Panc1 (cell line): ENCODE measurements around the gene EMSY. TPM values are rescaled to one million over a fixed set of nuclear protein-coding genes. Genes with fewer than 3 reads are reported as not detected.

ENCODE experiments used
- ATAC-seq: fragments of 200-7000 bp; cut with Tn5 transposase; 2 replicates; pipeline ENCODE4 v1.9.1; 2020; ENCODE audit warnings: mild to moderate bottlenecking, moderate library complexity
- BruUV-seq: library from RNA; stranded (reverse); fragments of 400-500 nt; replicated peaks from 2 replicates; lab custom pipeline; 2021; lab: Mats Ljungman, UMichigan
- CTCF ChIA-PET: fragments of 300-600 bp; sonication (Branson Sonifier 250); formaldehyde crosslinking; loops from one replicate; lab custom pipeline; 2022; ENCODE audit warnings: antibody characterized with exemption; lab: Charles Lee
- POLR2A ChIA-PET: fragments of 300-600 bp; sonication (Branson Sonifier 250); formaldehyde crosslinking; loops from one replicate; lab custom pipeline; 2022; ENCODE audit warnings: antibody characterized with exemption; lab: Charles Lee
- DNase-seq: peaks from one replicate; pipeline ENCODE4 v3.0.0-alpha.2; 2010; ENCODE audit warnings: low read depth, low spot score
- H3K27ac ChIP-seq: 2 replicates; pipeline ENCODE4 v1.5.1; 2011; ENCODE audit warnings: mild to moderate bottlenecking, low read length, inconsistent platforms
- H3K27me3 ChIP-seq: fragments of 200-500 bp; sonication (Bioruptor generic); 2 replicates; pipeline ENCODE4 v1.6.0; 2014; ENCODE audit warnings: low read length, inconsistent platforms; ENCODE audit not compliant: control insufficient read depth, insufficient read depth
- H3K36me3 ChIP-seq: fragments of 200-500 bp; sonication (Bioruptor generic); 2 replicates; pipeline ENCODE4 v1.5.1; 2014; ENCODE audit warnings: inconsistent platforms, mild to moderate bottlenecking, low read length, moderate library complexity; ENCODE audit not compliant: control insufficient read depth, insufficient read depth
- H3K4me1 ChIP-seq: 2 replicates; pipeline ENCODE4 v1.5.1; 2011; ENCODE audit warnings: inconsistent platforms, mild to moderate bottlenecking, low read length, moderate library complexity; ENCODE audit not compliant: control insufficient read depth, insufficient read depth
- H3K4me3 ChIP-seq, 2 experiments: 2 replicates each; pipeline ENCODE4 v1.5.1; 2011 to 2012; ENCODE audit warnings: low read depth in 2 of 2, low read length in 2 of 2, mild to moderate bottlenecking in 2 of 2, inconsistent platforms in 1 of 2, moderate library complexity in 1 of 2
- H3K9me3 ChIP-seq: fragments of 200-500 bp; sonication (Bioruptor generic); 2 replicates; pipeline ENCODE4 v1.5.1; 2014; ENCODE audit warnings: low read depth, mild to moderate bottlenecking, inconsistent platforms, low read length, moderate library complexity; ENCODE audit not compliant: control insufficient read depth, insufficient read depth
- POLR2AphosphoS5 ChIP-seq: IDR thresholded peaks from 2 replicates; pipeline ENCODE4 v1.6.1; 2012; ENCODE audit warnings: mild to moderate bottlenecking, low read depth, low read length, moderate library complexity
- REST ChIP-seq, 2 experiments: IDR thresholded peaks; 2 replicates each; pipeline ENCODE4 v1.6.1; 2011 to 2012; ENCODE audit warnings: low read depth in 2 of 2, control low read depth in 1 of 2, low read length in 1 of 2, mild to moderate bottlenecking in 1 of 2, moderate library complexity in 1 of 2; ENCODE audit not compliant: insufficient read depth in 1 of 2
- SIN3A ChIP-seq: IDR thresholded peaks from 2 replicates; pipeline ENCODE4 v1.6.1; 2012; ENCODE audit warnings: low read depth, mild to moderate bottlenecking, low read length, moderate library complexity, borderline replicate concordance; ENCODE audit not compliant: insufficient read depth
- TCF7L2 ChIP-seq: IDR thresholded peaks from 2 replicates; pipeline ENCODE4 v1.6.1; 2011; ENCODE audit warnings: mild to moderate bottlenecking, low read depth, low read length, inconsistent platforms
- in situ Hi-C: cut with HindIII; loops from 2 replicates; pipeline ENCODE4 v1.10.0; 2016; ENCODE audit warnings: low sequenced_read_pairs, low pct_unique_long_range_greater_than_20kb
- intact Hi-C: fragments of 100-400 bp; cut with micrococcal nuclease; formaldehyde crosslinking; loops from one replicate; pipeline ENCODE4 v1.10.0; 2022; ENCODE audit not compliant: unreplicated experiment
- total RNA-seq: library from RNA; stranded (reverse); gene quantifications from one replicate; pipeline ENCODE4 v1.2.1, GENCODE V29; 2021; ENCODE audit not compliant: unreplicated experiment
- TF ChIP-seq, protein P1 (sequence below): fragments of 450-650 bp; IDR thresholded peaks from 2 replicates; pipeline ENCODE4 v1.5.1; 2017; ENCODE audit warnings: mild to moderate bottlenecking

The EMSY gene
- total RNA-seq, 1 experiment from 2014 or later: 26.4 TPM

DNA sequence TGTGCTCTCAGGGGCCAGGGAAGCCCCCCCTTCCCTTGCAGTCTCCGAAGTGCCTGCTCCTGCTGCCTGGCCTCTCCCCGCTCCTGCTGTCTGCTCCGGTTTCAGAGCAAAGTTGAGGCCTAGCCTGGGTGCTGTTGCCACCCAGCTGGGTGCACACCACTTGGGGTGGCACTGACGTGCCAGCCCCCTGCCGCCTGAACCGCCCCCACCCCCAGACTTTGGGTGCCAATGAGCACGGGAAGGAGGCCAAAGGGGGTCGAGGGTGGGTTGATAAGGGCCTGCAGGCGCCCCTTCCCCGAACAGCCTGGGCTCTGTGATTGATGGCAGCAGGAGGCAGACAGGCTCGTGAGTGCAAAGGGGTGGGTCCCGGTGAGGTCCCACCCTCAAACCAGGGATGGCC is 48.2 kb downstream of the EMSY start:
- intact Hi-C loops (no loop called here), in situ Hi-C loops (no loop called here)
- DNase-seq (no peak), ATAC-seq (no peak)
- Histone ChIP-seq H3K9me3 (no peaks in the 10 kb centered on the region), H3K27ac (no peak overlapping the region), H3K36me3 (no peaks in the 10 kb centered on the region), H3K4me3 (no peak overlapping the region), H3K4me1 (no peaks in the 10 kb centered on the region), H3K27me3 (no peaks in the 10 kb centered on the region)
- TF ChIP-seq TCF7L2 (no peak), SIN3A (no peak), POLR2AphosphoS5 (no peak), REST (IDR thresholded peaks at IDR 0.05; ENCODE audit: insufficient read depth in 1 of 2, low read depth in 2 of 2, low read length in 1 of 2) (no peak)
- TF ChIP-seq, protein P1, sequence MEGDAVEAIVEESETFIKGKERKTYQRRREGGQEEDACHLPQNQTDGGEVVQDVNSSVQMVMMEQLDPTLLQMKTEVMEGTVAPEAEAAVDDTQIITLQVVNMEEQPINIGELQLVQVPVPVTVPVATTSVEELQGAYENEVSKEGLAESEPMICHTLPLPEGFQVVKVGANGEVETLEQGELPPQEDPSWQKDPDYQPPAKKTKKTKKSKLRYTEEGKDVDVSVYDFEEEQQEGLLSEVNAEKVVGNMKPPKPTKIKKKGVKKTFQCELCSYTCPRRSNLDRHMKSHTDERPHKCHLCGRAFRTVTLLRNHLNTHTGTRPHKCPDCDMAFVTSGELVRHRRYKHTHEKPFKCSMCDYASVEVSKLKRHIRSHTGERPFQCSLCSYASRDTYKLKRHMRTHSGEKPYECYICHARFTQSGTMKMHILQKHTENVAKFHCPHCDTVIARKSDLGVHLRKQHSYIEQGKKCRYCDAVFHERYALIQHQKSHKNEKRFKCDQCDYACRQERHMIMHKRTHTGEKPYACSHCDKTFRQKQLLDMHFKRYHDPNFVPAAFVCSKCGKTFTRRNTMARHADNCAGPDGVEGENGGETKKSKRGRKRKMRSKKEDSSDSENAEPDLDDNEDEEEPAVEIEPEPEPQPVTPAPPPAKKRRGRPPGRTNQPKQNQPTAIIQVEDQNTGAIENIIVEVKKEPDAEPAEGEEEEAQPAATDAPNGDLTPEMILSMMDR: no peak
- ChIA-PET POLR2A (no interaction called here), CTCF (no interaction called here)
- no TSS peak for BruUV-seq

- ATAC-seq (no peak), DNase-seq (no peak)
- H3K4me3 ChIP-seq: no peak overlapping the region
- no peaks in the 10 kb centered on the region for H3K4me1 ChIP-seq
- no peak for TF ChIP-seq REST (IDR thresholded peaks at IDR 0.05; ENCODE audit: insufficient read depth in 1 of 2, low read depth in 2 of 2, low read length in 1 of 2)
- H3K27ac ChIP-seq: no peak overlapping the region
- POLR2A ChIA-PET: no interaction called here
- intact Hi-C loops: no loop called here
- CTCF ChIA-PET: no interaction called here
- BruUV-seq: no TSS peak
- no peaks in the 10 kb centered on the region for H3K9me3 ChIP-seq
- H3K27me3 ChIP-seq: no peaks in the 10 kb centered on the region
- no peaks in the 10 kb centered on the region; the same call in 1 of the 2 replicates for H3K36me3 ChIP-seq
- in situ Hi-C loops: no loop called here
Observed at GRCh38 chr11:76493626-76494539, 49.1 kb downstream of the EMSY start.
